Fibroblast of the conjunctiva (primary cell): ENCODE measurements around the gene INPP4A.
"Not testable (repeated sequence)": the region's sequence is repeated elsewhere in the genome, so short reads cannot be mapped to it uniquely, and the experiment has no call there.

ENCODE experiments used
- DNase-seq: peaks from one replicate; pipeline ENCODE4 v3.0.0-alpha.2; 2010; ENCODE audit warnings: low read depth

Gene INPP4A

GRCh38 chr2:98588880-98589431 lies 144.3 kb downstream of the INPP4A start:
- no peak for DNase-seq

DNA sequence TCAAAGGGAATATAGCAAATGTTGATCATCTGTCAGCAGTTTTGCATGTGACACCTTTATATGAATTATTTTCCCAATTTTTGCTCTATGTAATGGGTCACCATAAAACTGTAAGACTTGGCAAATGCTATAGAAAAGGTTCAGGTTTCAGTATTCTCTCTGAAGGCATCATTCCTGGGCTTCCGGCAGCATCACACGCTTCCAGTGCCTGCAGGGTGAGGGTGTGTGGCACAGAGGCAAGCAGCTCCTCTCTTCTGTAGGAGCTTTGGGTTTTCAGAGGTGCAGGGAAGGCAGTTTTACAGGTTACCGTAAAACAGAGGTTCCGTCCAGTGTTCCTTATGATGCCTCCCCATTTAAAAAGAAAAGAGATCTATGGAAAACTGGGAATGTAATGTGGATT lies 144.8 kb downstream of the INPP4A start:
- DNase-seq: no peak

- DNase-seq: no peak
These were observed 147.9 kb downstream of the INPP4A start for GRCh38 chr2:98592565-98592964.

DNA sequence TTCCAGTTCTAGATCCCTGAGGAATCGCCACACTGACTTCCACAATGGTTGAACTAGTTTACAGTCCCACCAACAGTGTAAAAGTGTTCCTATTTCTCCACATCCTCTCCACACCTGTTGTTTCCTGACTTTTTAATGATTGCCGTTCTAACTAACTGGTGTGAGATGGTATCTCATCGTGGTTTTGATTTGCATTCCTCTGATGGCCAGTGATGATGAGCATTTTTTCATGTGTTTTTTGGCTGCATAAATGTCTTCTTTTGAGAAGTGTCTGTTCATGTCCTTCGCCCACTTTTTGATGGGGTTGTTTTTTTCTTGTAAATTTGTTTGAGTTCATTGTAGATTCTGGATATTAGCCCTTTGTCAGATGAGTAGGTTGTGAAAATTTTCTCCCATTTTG lies 150.0 kb downstream of the INPP4A start:
- not testable (repeated sequence) for DNase-seq

DNA sequence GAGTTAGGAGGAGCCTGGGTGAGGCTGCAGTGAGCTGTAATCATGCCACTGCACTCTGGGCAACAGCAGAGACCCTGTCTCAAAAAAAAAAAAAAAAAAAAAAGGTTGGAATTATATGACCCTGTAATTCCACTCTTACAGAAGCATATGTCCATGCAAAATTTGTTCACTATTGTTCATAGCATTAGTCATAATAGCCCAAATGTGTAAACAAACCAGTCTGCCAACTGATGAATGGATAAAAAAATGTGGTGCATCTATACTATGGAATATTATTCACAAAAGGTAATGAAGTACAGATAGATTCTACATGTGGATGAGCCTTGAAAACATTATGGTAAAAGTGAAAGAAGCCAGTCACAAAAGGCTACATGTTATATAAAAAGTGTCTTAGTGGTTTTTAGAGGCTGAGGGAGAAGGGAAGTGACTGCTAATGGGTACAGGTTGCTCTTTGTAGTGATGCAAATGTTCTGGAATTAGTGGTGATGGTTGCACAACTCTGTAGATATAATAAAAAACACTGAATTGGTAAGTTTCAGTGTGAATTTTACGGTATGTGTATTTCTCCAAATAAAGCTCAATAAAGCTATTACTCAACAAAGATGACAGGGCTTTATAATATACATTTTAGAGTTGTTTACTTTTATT lies 154.2 kb downstream of the INPP4A start:
- DNase-seq: peak; percentile 30

DNA sequence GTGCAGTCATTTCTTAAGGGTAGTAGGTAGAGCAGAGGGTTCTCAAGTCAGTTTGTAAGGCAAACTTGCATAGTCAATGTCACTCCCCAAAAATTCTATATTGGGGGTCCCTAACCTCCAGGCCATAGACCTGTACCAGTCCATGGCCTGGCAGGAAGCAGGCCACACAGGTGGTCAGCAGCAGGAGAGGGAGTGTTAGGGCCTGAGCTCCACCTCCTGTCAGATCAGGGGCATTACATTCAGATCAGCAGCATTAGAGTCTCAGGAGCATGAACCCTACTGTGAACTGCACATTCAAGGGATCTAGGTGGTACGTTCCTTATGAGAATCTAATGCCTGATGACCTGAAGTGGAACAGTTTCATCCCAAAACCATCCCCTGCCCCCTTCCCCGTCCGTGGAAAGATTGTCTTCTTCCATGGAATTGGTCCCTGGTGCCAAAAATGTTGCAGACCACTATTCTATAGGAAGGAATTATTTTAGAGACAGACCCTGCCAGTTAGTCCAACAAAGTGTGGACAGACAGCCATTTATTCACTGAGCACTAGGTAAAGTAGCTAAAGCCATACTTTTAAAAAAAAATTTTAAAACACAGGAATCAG lies 157.0 kb downstream of the INPP4A start:
- DNase-seq: no peak

GRCh38 chr2:98604547-98604946 lies 159.9 kb downstream of the INPP4A start:
- DNase-seq: no peak

DNA sequence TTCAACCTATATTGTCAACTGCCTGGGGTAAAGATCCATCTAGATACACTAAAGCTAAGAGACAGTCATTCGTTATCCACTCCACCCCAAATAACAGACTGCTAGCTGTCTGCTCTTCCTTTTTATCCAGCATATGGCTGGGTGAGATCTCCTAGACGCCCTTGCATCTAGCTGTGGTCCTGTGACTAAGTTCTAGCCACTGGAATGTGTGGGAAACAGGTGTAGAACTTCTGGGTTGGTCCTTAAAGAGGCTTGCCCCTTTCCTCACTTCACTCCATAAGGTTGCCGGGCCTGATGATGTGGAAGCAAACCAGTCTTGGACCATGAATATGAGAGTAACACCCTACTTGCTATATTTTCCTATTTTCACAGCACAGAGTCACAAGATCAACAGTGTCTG lies 160.4 kb downstream of the INPP4A start:
- no peak for DNase-seq

DNA sequence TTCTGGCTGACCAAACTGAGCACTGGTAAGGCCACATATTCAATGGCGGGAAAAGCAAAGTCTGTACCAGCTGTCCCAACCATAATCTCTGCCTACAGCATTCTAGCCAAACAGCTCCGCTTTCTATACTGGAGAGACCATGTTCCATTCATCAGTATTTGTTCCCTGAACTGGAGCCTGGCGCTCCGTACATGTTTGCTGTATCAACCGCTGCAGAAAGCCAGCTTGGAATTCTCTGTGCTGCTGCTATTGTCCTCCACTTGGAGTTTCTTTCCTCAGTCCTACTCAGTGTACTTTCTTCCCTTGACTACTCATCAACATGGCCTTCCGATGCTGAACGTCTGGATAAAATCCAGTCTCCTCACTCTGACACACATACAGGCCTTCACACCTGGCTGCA lies 161.8 kb downstream of the INPP4A start:
- DNase-seq: no peak

DNA sequence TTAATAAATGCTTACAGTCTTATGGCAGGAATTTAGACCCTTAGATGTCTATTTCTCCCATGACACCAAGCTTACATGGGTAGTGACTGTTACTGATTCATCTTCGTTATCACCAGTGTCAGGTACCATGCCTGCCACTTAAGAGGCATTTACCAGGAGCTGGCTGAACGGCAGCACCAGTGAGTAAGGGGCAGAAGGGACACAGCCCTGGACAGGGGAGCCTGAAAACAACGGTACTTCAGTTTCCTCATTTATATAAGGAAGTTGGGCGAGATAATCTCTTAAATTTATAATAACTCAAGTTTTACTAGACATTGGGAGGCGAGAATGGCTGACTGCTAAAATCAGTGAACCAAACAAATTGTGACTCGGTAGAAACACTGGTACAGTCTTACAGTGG lies 162.4 kb downstream of the INPP4A start:
- DNase-seq: no peak

GRCh38 chr2:98607741-98608115 lies 163.1 kb downstream of the INPP4A start:
- no peak for DNase-seq

- peak; percentile 72 for DNase-seq
These were observed 163.7 kb downstream of the INPP4A start, which contains the start of the genes COA5 and UNC50 for GRCh38 chr2:98608116-98608961. Gene COA5, minus strand, starts transcription at chr2:98608512. Its CDS starts 107 bp downstream, at chr2:98608405. Gene UNC50, plus strand, starts transcription at chr2:98608589. Its CDS starts 1,171 bp downstream, at chr2:98609760.

- no peak for DNase-seq
These were observed 164.4 kb downstream of the INPP4A start for GRCh38 chr2:98608962-98609604.

DNA sequence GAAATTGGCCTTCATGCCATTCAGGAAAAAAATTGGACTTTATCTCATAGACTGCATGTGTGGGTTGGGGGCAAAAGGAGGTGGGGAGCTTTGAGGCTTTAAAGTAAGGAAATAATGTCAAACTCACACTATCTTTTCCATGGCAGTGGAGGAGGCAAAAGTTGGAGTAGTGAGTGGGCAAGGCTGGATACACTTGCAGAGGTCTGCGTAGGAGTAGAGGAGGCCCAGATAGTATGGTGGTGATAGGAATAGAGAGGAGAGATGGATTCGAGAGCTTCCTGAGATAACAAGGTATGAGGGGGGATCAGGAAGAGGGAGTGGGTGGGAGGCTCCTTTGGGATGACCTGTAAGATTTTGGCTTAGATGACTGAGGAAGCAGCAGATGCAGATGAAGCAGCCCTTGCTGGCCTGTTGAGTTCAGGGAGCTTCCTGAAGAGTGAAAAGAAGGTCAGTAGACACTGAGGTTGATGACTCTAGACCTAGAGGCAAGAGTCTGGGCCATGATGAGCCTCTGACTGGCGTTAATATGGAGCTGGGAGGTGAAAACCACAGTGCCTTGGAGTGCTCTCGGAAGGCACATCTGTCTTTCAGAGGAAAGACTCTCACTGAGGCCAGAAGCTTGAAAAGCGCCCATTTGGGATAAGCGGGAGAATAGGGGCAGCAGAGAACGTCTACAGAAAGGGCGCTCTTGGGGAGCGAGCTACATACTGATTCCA lies 169.5 kb downstream of the INPP4A start:
- DNase-seq: no peak

GRCh38 chr2:98615481-98615880 lies 170.8 kb downstream of the INPP4A start:
- no peak for DNase-seq

DNA sequence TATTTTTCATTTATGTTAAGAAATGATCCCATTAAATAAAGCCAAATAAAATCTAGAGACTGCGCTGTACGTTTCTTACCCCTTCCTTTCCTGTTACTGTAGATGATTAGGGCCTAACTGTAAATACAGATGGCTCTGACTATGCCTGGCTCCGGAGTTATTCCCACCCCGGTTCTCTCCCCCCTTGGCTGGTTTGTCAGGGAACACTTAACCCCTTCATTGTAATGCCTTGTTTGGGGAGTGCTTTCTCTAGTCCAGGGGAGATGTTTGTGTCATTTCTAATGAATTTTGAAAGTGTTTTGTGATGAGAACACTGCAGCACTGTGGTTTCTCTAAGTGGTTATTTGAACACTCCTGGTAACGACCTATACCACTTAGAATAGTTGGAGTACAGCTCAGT lies 172.5 kb downstream of the INPP4A start:
- no peak for DNase-seq

DNA sequence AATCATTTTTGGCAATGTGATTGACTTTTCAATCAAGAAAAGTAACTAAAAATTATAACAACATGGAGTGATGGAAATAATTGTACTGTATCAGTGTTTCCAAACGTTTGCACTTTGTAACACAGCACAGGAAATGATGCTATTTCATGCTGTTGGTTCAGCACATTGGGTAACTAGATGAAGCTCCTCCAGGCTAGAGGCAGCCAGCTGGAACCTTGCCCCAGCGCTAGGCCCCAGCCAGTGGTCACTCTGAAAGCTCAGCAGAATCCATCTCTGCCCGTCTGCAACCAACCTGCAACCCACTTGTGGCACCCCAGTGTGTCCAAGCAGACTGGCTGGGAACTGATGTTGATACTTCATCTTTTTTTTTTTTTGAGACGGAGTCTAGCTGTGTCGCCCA lies 179.0 kb downstream of the INPP4A start:
- peak; percentile 55 for DNase-seq

DNA sequence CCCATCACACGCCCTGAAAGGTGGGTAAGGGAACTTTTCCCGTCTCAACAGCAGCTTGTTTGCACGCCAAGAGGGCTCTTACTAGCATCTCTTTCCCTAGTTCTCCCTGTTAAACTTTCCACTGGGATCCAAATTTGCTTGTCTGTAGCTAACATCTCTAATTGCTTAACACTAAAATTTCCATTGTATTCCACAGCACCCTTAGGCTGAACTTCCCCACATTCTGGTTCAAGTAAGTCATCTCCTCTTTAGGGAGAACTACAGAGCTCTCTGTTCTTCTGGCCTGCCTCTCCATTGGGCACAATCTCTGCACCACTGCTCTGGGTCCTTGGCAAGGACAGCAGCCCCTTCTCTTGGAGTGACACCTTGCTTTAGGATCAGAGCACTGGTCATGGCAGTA lies 187.7 kb downstream of the INPP4A start:
- DNase-seq: no peak

DNA sequence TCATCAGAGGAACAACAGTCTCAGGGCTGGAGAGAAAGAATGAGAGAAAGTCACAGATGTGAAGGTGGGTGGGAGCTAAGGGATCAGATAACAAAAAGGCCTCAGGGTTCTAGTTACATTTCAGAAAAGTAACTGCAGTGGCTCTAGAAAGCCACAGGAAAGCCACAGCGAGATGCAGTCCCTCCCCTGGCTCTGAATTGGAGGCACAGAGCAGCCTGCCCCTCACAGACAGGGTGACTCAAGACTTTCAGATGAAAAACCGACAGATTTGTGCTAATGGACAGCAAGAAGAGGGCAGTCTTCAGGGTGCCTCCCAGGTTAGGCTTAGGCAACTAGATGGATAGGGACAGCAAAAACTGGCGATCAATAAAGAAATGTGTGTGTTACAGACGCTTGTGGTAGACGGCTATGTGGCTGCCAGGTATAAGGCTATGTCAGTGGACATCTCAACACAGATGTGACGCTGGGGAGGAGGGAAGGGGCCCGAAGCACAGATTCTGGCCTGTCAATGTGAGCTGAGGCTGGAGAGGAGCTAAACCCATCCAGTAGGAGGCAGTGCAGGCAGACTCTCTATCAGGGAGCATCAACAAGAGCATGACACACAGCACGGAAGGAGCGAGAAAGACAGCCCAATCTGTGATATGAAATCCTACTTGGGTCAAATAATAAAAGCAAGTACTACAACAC lies 189.9 kb downstream of the INPP4A start:
- no peak for DNase-seq

- no peak for DNase-seq
These were observed 192.9 kb downstream of the INPP4A start for GRCh38 chr2:98637401-98638147.
